K562 (cell line): ENCODE data around the gene FAM193A. TPM values are rescaled to one million over a fixed set of nuclear protein-coding genes. Genes with fewer than 3 reads are reported as not detected.

ENCODE experiments used
- ATAC-seq: fragments of 200-7000 bp; cut with Tn5 transposase; 3 replicates; pipeline ENCODE4 v1.9.1; 2020; ENCODE audit warnings: moderate library complexity
- BruUV-seq: library from RNA; stranded (reverse); fragments of 400-500 nt; replicated peaks from 2 replicates; lab custom pipeline; 2021; lab: Mats Ljungman, UMichigan
- CTCF ChIA-PET: fragments of 300-600 bp; formaldehyde crosslinking; extraction: SDS; loops from one replicate; lab custom pipeline; 2021; ENCODE audit warnings: low intra/inter-chr PET ratio; lab: Yijun Ruan, JAX
- POLR2A ChIA-PET: fragments of 300-600, 350-650 bp; sonication (Branson Sonifier 250); formaldehyde crosslinking; extraction: SDS; loops from one replicate; lab custom pipeline; 2021; ENCODE audit warnings: antibody characterized with exemption, inconsistent platforms; lab: Yijun Ruan, JAX
- DNase-seq, 4 experiments: peaks; one replicate each; pipeline versions ENCODE4 v3.0.0 to v3.0.0-alpha.2; 2011 to 2018; ENCODE audit warnings: low spot score in 3 of 4, mixed read lengths in 3 of 4; ENCODE audit errors: extremely low read depth in 1 of 4
- FAIRE-seq: peaks from 2 replicates; lab custom pipeline; 2011; peaks lifted over from hg19 to GRCh38; lab: Jason Lieb, UNC
- H2AFZ ChIP-seq: 2 replicates; pipeline ENCODE4 v1.6.0; 2011; ENCODE audit warnings: low read depth, low read length, control low read depth, inconsistent platforms
- H3K27ac ChIP-seq: fragments of 200-600 bp; 3 replicates; pipeline ENCODE4 v1.8.0; 2011; ENCODE audit warnings: low read depth, mild to moderate bottlenecking, control low read depth, inconsistent platforms, low read length, moderate library complexity, mixed read lengths; ENCODE audit errors: extremely low read depth
- H3K27me3 ChIP-seq, 2 experiments: fragments of 300-600 bp in 1 of 2; 2 replicates in 1 of 2; 3 replicates in 1 of 2; pipeline versions ENCODE4 v1.6.0 to v1.8.0; 2011; ENCODE audit warnings: inconsistent platforms in 2 of 2, low read length in 2 of 2, mild to moderate bottlenecking in 1 of 2, mixed read lengths in 1 of 2, moderate library complexity in 1 of 2; ENCODE audit not compliant: control insufficient read depth in 2 of 2, insufficient read depth in 2 of 2
- H3K36me3 ChIP-seq: fragments of 300-600 bp; 3 replicates; pipeline ENCODE4 v1.8.0; 2011; ENCODE audit warnings: mild to moderate bottlenecking, low read length, inconsistent platforms; ENCODE audit not compliant: control insufficient read depth, insufficient read depth
- H3K4me1 ChIP-seq, 2 experiments: fragments of 200-600 bp in 1 of 2; replicated peaks in 1 of 2; 2 replicates in 1 of 2; 3 replicates in 1 of 2; pipeline versions ENCODE4 v1.5.1 to v1.8.0; 2011; ENCODE audit warnings: inconsistent platforms in 2 of 2, low read length in 2 of 2, mild to moderate bottlenecking in 1 of 2, mixed read lengths in 1 of 2, moderate library complexity in 1 of 2; ENCODE audit not compliant: control insufficient read depth in 2 of 2, insufficient read depth in 2 of 2
- H3K4me2 ChIP-seq: 2 replicates; pipeline ENCODE4 v1.6.1; 2011; ENCODE audit warnings: low read length, control low read depth, inconsistent platforms, mixed read lengths; ENCODE audit not compliant: insufficient read depth
- H3K4me3 ChIP-seq: fragments of 200-600 bp; sonication (generic), shearing (Covaris generic); 2 replicates; pipeline ENCODE4 v1.5.1; 2016; ENCODE audit warnings: control low read depth, inconsistent platforms
- H3K79me2 ChIP-seq: fragments of 200-600 bp; 3 replicates; pipeline ENCODE4 v1.8.0; 2011; ENCODE audit warnings: low read length, inconsistent platforms; ENCODE audit not compliant: control insufficient read depth, insufficient read depth
- H3K9ac ChIP-seq, 2 experiments: 2 replicates each; pipeline versions ENCODE4 v1.6.0 to v1.6.1; 2011; ENCODE audit warnings: low read depth in 2 of 2, low read length in 2 of 2, control low read depth in 1 of 2, inconsistent platforms in 1 of 2, mild to moderate bottlenecking in 1 of 2, mixed read lengths in 1 of 2; ENCODE audit not compliant: insufficient read depth in 1 of 2
- H3K9me1 ChIP-seq: one replicate; pipeline ENCODE4 v1.6.0; 2011; ENCODE audit warnings: inconsistent platforms, mild to moderate bottlenecking, low read length, moderate library complexity; ENCODE audit not compliant: control insufficient read depth, insufficient read depth
- H3K9me3 ChIP-seq: replicated peaks from 2 replicates; pipeline ENCODE4 v1.5.1; 2011; ENCODE audit warnings: low read depth, low read length, inconsistent platforms; ENCODE audit not compliant: control insufficient read depth, insufficient read depth
- H4K20me1 ChIP-seq: replicated peaks from 2 replicates; pipeline ENCODE4 v1.6.1; 2011; ENCODE audit warnings: low read length, inconsistent platforms, mixed read lengths; ENCODE audit not compliant: control insufficient read depth, insufficient read depth
- BACH1 ChIP-seq: fragments of 200-800 bp; sonication (Bioruptor generic); IDR thresholded peaks from 2 replicates; pipeline ENCODE4 v1.6.1; 2016; ENCODE audit warnings: missing genetic modification characterization, missing compliant biosample characterization
- E2F5 ChIP-seq: sonication (generic); formaldehyde crosslinking; IDR thresholded peaks from 2 replicates; pipeline ENCODE4 v1.8.0; 2022; ENCODE audit warnings: mild to moderate bottlenecking, missing genetic modification reagents
- HEY1 ChIP-seq: fragments of 250-450 bp; sonication (Bioruptor Pico); IDR thresholded peaks from 2 replicates; pipeline ENCODE4 v1.5.0; 2020; ENCODE audit warnings: mild to moderate bottlenecking, moderate library complexity, borderline replicate concordance
- POLR2A ChIP-seq: fragments of 450-650 bp; conservative IDR thresholded peaks from 2 replicates; pipeline ENCODE4 v1.6.1; 2016
- POLR2B ChIP-seq: fragments of 450-650 bp; IDR thresholded peaks from 2 replicates; pipeline ENCODE4 v1.6.1; 2018; ENCODE audit warnings: low read depth; ENCODE audit not compliant: partially characterized antibody
- RBM25 ChIP-seq: fragments of 200-400 bp; formaldehyde crosslinking; IDR thresholded peaks from 2 replicates; pipeline ENCODE4 v1.6.1; 2018; ENCODE audit warnings: low read length, low read depth, moderate library complexity; ENCODE audit not compliant: severe bottlenecking
- TAL1 ChIP-seq: fragments of 450-650 bp; IDR thresholded peaks from 2 replicates; pipeline ENCODE4 v1.6.1; 2016; ENCODE audit warnings: mild to moderate bottlenecking
- THRAP3 ChIP-seq: fragments of 450-650 bp; IDR thresholded peaks from 2 replicates; pipeline ENCODE4 v1.6.1; 2016; ENCODE audit warnings: mild to moderate bottlenecking, inconsistent platforms, borderline replicate concordance
- USF1 ChIP-seq: sonication (generic); formaldehyde crosslinking; IDR thresholded peaks from 2 replicates; pipeline ENCODE4 v1.9.0; 2022; ENCODE audit warnings: mild to moderate bottlenecking, missing genetic modification reagents
- WGBS: fragments of 100-300 bp; shearing (Covaris generic); methylation state at CpG from one replicate; pipeline ENCODE4 v1.1.6; 2016; ENCODE audit warnings: low coverage, mixed read lengths; ENCODE audit not compliant: insufficient coverage; ENCODE audit errors: missing lambda C conversion rate; 5-methylcytosine and 5-hydroxymethylcytosine counted together
- in situ Hi-C: fragments of 300-500 bp; cut with MboI; formaldehyde crosslinking; loops from 4 replicates; pipeline ENCODE4 v1.15.0; 2018; ENCODE audit warnings: inconsistent platforms, mixed read lengths
- intact Hi-C: fragments of 100-400 bp; cut with micrococcal nuclease; formaldehyde crosslinking; loops from 2 replicates; pipeline ENCODE4 v1.14.2; 2022
- polyA plus RNA-seq, 8 experiments: library from polyadenylated mRNA; depleted of rRNA in 4 of 8; stranded (reverse) in 5 of 8; unstranded in 3 of 8; fragments of >200 nt; fragmentation: Nextera tagmentation in 2 of 8; fragmentation: Illumina TruSeq in 1 of 8; extraction: Ambion mirVana in 2 of 8; extraction: Trizol in 1 of 8; gene quantifications; 2 replicates each; pipeline versions ENCODE4 v1.2.1 to v1.2.3, GENCODE V29; 2011 to 2014; ENCODE audit warnings: inconsistent platforms in 1 of 8, missing spikeins in 1 of 8
- total RNA-seq, 7 experiments: library from RNA; depleted of rRNA in 6 of 7; stranded (reverse); fragments of >200 nt in 6 of 7; fragmentation: Illumina TruSeq in 2 of 7; extraction: Trizol in 2 of 7; gene quantifications; 2 replicates each; pipeline versions ENCODE4 v1.2.1 to v1.2.3, GENCODE V29; 2011 to 2021; ENCODE audit warnings: low replicate concordance in 1 of 7
- TF ChIP-seq, protein P1 (sequence below): fragments of 250-450 bp; sonication (Bioruptor Pico); IDR thresholded peaks from 2 replicates; pipeline ENCODE4 v1.5.0; 2020; ENCODE audit warnings: mild to moderate bottlenecking, borderline replicate concordance

Gene FAM193A
- total and polyA plus RNA-seq, 9 of the 15 experiments (the other 6 are each of a cell fraction or from before 2014, with no cell fraction given), result 0.46 to 24.6 (median 9.6) TPM

DNA sequence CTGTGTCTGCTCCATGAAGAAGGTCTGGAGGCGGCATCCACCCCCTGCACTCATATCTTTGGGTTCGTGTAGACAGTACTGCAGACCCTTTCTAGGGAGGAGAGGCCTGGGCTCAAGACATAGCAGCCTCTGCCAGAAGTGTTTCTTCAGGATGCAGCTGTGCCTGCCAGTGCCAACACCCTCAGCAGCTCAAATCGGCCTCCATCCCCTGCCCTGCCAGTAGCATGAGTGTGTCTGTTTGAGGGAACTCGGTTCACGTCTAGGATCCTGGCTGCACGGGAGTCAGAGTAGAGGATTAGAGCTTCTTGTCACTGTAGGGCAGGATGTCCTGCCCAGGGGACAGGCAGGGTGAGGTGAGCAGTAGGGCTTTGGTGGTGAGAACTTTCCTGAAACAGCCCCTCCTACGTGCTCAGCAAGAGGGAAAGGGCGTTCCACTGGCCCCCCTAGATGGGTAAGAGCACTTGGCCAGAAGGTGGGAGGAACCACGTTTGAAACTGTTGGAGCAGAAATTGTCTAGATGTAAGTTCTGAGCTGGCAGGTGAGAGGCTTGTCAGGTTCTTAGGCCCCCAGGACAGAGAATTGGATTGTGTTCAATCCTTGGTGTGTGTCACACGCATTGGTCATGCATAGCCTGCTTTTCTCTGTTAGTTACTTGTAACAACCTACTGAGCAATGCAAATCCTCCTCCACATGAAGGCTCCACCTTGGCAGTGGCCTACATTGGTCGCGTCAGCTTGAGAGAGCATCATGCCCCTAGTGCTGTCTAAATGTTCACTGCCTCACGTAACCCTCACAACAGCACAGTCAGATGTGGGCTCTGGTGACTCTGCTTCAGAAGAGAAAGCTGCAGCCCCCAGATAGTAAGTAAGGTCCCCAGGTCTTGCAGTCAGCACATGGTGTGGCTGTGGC lies 25.8 kb upstream of the FAM193A start:
- no peak overlapping the region for H2AFZ ChIP-seq
- no peaks in the 10 kb centered on the region for H3K9me3 ChIP-seq
- ChIA-PET CTCF (no interaction called here), POLR2A (interaction anchor here (0.6 to 0.9 kb wide), 2 partner anchors 13 to 1150 kb away, joined by 3 read pairs; no protein-coding TSS in a partner anchor)
- in situ Hi-C loops, result no loop called here
- intact Hi-C loops, result no loop called here
- TF ChIP-seq POLR2B (peak; percentile 29), HEY1 (no peak), POLR2A (peak; percentile 40)
- no peaks in the 10 kb centered on the region for H3K27me3 ChIP-seq
- ATAC-seq (no peak), FAIRE-seq (no peak), DNase-seq (peak in 1 of 4 experiments; percentile 8)
- H3K4me3 ChIP-seq, result no peak overlapping the region
- 88% methylated on average over 13 of the region's 13 CpGs for WGBS
- peaks cover 90% of the 10 kb centered on the region for H3K36me3 ChIP-seq
- no peak overlapping the region for H3K4me2 ChIP-seq
- peak overlapping the region in 1 of 2 experiments; percentile 36; a peak in 2 of 4 replicates for H3K9ac ChIP-seq
- BruUV-seq, result no TSS peak
- H4K20me1 ChIP-seq, result peaks cover 6% of the 10 kb centered on the region; the same call in 1 of the 2 replicates
- H3K79me2 ChIP-seq, result peaks cover 13% of the 10 kb centered on the region; the same call in 2 of the 3 replicates
- peaks cover 4% of the 10 kb centered on the region for H3K9me1 ChIP-seq
- no peaks in the 10 kb centered on the region; a peak in 1 of 5 replicates for H3K4me1 ChIP-seq
- no peak overlapping the region for H3K27ac ChIP-seq

DNA sequence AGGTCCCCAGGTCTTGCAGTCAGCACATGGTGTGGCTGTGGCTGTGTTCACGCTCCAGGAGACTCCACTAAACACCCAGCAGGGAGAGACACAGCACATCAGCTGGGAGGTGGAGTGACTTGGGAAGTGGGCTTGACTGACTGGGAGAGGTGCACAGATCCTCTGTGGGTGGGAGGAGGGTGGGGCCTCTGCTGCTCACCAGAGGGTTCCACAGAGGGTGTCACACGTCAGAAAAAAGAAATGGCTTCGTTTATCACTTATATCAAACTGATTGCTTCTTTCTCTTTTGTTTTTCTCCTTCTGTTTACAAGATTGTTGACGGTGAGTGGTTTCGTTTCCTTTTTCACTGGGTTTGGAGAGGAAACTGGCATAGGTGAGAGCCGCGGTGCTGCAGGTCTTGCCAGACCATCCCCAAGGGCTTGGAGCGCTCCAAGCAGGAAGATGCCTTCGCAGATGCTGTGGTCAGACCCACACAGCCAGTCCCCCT lies 24.8 kb upstream of the FAM193A start:
- no peak for ATAC-seq
- in situ Hi-C loops (no loop called here), intact Hi-C loops (no loop called here)
- Histone ChIP-seq H3K27ac (no peak overlapping the region), H3K4me1 (no peaks in the 10 kb centered on the region; a peak in 1 of 5 replicates), H3K4me3 (no peak overlapping the region), H3K4me2 (no peak overlapping the region), H3K9me1 (peaks cover 4% of the 10 kb centered on the region), H3K27me3 (no peaks in the 10 kb centered on the region), H2AFZ (no peak overlapping the region), H4K20me1 (peaks cover 6% of the 10 kb centered on the region; the same call in 1 of the 2 replicates), H3K79me2 (peaks cover 9% of the 10 kb centered on the region; the same call in 2 of the 3 replicates), H3K36me3 (peaks cover 87% of the 10 kb centered on the region), H3K9me3 (no peaks in the 10 kb centered on the region), H3K9ac (no peak overlapping the region)
- DNase-seq, result peak in 2 of 4 experiments; percentile 20 to 24
- BruUV-seq, result no TSS peak
- ChIA-PET CTCF (no interaction called here), POLR2A (interaction anchor here (0.6 to 1.0 kb wide), 3 partner anchors 10 to 1149 kb away, joined by 3 read pairs; no protein-coding TSS in a partner anchor)
- TF ChIP-seq RBM25 (no peak), THRAP3 (no peak), E2F5 (no peak), BACH1 (tag) (no peak), TAL1 (no peak), USF1 (CRISPR knock-in tag) (no peak)
- TF ChIP-seq, protein P1, sequence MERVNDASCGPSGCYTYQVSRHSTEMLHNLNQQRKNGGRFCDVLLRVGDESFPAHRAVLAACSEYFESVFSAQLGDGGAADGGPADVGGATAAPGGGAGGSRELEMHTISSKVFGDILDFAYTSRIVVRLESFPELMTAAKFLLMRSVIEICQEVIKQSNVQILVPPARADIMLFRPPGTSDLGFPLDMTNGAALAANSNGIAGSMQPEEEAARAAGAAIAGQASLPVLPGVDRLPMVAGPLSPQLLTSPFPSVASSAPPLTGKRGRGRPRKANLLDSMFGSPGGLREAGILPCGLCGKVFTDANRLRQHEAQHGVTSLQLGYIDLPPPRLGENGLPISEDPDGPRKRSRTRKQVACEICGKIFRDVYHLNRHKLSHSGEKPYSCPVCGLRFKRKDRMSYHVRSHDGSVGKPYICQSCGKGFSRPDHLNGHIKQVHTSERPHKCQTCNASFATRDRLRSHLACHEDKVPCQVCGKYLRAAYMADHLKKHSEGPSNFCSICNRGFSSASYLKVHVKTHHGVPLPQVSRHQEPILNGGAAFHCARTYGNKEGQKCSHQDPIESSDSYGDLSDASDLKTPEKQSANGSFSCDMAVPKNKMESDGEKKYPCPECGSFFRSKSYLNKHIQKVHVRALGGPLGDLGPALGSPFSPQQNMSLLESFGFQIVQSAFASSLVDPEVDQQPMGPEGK (CRISPR knock-in tag), result no peak
- no peak for FAIRE-seq
- WGBS, result 72% methylated on average over 6 of the region's 9 CpGs
